ENCODE measurements around the gene DHRS2. TPM values are rescaled to one million over a fixed set of nuclear protein-coding genes. Genes with fewer than 3 reads are reported as not detected.

The DHRS2 gene
- total RNA-seq, 6 experiments from 2014 or later: 0.53 to 12.3 (median 4.2) TPM

DNA sequence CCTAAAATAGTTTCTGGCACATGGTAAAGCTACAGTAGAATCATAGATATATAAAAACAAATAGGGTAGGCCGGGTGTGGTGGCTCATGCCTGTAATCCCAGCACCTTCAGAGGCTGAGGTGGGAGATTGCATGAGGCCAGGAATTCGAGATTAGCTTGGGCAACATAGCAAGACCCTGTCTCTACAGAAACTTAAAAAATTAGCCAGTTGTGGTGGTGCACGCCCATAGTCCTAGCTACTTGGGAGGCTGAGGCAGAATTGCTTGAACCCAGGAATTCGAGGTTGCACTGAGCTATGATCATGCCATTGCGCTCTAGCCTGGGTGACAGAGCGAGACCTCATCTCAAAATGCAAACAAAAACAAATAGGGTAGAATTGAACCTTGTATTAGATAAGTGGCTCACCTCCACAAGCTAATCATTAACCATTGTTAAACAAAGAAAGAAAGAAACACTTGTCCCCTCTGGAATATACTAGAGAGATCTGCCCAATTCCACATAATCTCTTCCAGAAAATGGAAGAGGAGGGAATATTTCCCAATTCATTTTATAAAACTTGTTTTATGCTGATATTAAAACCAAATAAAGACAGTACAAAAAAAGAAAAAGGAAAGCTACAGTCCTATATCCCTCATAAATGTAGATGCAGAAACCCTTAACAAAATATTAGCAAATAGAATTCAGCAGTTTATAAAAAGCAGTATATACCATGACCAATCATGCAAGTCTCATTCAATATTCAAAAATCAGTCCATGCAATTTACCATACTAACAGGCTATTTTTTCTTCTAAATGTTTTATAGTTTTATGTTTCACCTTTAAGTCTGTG is 22.7 kb upstream of the DHRS2 start:
- DNase-seq: peak in 1 of 3 donors; percentile 60
- H3K36me3 ChIP-seq: no peaks in the 10 kb centered on the region
- peak; percentile 63 to 78 (median 71) for ATAC-seq
- H3K9me3 ChIP-seq: no peaks in the 10 kb centered on the region
- WGBS (ENCODE audit: insufficient coverage, low coverage, low lambda C conversion rate, missing lambda C conversion rate): 25% methylated on average over 6 of the region's 6 CpGs
- TF ChIP-seq, protein P1, sequence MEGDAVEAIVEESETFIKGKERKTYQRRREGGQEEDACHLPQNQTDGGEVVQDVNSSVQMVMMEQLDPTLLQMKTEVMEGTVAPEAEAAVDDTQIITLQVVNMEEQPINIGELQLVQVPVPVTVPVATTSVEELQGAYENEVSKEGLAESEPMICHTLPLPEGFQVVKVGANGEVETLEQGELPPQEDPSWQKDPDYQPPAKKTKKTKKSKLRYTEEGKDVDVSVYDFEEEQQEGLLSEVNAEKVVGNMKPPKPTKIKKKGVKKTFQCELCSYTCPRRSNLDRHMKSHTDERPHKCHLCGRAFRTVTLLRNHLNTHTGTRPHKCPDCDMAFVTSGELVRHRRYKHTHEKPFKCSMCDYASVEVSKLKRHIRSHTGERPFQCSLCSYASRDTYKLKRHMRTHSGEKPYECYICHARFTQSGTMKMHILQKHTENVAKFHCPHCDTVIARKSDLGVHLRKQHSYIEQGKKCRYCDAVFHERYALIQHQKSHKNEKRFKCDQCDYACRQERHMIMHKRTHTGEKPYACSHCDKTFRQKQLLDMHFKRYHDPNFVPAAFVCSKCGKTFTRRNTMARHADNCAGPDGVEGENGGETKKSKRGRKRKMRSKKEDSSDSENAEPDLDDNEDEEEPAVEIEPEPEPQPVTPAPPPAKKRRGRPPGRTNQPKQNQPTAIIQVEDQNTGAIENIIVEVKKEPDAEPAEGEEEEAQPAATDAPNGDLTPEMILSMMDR (IDR thresholded peaks at IDR 0.05): no peak
- no peak for TF ChIP-seq POLR2A (IDR thresholded peaks at IDR 0.05)
- intact Hi-C loops (cut with DNase I): no loop called here
- H3K27me3 ChIP-seq: no peaks in the 10 kb centered on the region
- H3K27ac ChIP-seq: peak overlapping the region; percentile 11 to 97 (median 95)
- no peak overlapping the region for H3K4me3 ChIP-seq
- peaks cover 0 to 66% (median 27%) of the 10 kb centered on the region in 4 donors for H3K4me1 ChIP-seq

DNA sequence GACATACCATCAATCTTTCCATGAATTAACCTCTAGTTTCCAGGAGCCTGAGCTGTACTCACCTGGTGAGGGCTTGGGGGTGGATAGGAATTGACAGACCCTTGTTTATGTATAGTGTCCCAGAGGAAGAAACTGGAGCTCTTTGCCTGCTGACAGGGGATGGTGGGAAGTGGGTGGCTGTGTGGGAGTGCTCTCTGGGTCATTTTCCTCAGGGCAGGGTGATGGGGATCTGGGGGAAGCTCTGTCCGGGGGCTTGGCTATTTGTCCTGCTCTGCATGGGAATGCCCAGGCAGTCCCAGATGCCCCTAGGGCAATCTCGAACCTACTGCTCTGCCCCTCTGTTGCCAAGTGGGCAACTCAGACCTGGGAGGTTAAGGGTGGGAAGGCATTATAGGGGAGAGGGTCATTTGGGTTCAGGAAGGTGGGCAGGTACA is 21.8 kb upstream of the DHRS2 start:
- H3K27me3 ChIP-seq: no peaks in the 10 kb centered on the region
- H3K9me3 ChIP-seq: no peaks in the 10 kb centered on the region
- ATAC-seq: no peak
- H3K27ac ChIP-seq: peak overlapping the region; percentile 11 to 97 (median 95)
- no peak overlapping the region for H3K4me3 ChIP-seq
- no CpG with 5 or more reads among the region's 2 CpGs for WGBS (ENCODE audit: insufficient coverage, low coverage, low lambda C conversion rate, missing lambda C conversion rate)
- H3K36me3 ChIP-seq: no peaks in the 10 kb centered on the region
- intact Hi-C loops (cut with DNase I): no loop called here
- no peak for DNase-seq
- TF ChIP-seq POLR2A (IDR thresholded peaks at IDR 0.05): no peak
- TF ChIP-seq, protein P1 (IDR thresholded peaks at IDR 0.05): no peak
- peaks cover 0 to 63% (median 27%) of the 10 kb centered on the region in 4 donors for H3K4me1 ChIP-seq

DNA sequence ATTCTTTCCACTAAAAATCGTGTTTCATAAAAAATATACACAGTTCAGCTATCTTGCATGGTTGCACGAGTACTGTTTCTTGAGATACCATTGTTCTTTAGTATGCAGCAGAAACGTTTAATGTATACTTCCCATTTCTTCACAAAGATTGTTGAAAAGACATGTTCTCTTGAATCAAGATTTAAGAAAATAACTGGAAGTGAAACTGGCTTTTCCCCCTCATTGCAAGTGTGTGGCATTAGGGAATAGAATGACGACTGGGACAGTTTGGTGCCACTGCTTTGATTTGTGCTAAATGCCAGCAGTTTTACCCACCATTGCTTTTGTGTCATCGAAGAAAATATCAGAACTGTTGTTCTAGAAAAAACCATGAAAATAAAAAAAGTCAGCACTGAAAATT is 20.3 kb upstream of the DHRS2 start:
- ATAC-seq (no peak), DNase-seq (no peak)
- TF ChIP-seq POLR2A (IDR thresholded peaks at IDR 0.05): no peak
- TF ChIP-seq, protein P1 (IDR thresholded peaks at IDR 0.05): no peak
- Histone ChIP-seq H3K27ac (no peak overlapping the region), H3K4me1 (peaks cover 0 to 51% (median 19%) of the 10 kb centered on the region in 4 donors), H3K4me3 (no peak overlapping the region), H3K36me3 (no peaks in the 10 kb centered on the region), H3K9me3 (no peaks in the 10 kb centered on the region), H3K27me3 (no peaks in the 10 kb centered on the region)
- intact Hi-C loops (cut with DNase I): no loop called here
- WGBS (ENCODE audit: insufficient coverage, low coverage, low lambda C conversion rate, missing lambda C conversion rate): 63% methylated on average over 5 of the region's 5 CpGs

DNA sequence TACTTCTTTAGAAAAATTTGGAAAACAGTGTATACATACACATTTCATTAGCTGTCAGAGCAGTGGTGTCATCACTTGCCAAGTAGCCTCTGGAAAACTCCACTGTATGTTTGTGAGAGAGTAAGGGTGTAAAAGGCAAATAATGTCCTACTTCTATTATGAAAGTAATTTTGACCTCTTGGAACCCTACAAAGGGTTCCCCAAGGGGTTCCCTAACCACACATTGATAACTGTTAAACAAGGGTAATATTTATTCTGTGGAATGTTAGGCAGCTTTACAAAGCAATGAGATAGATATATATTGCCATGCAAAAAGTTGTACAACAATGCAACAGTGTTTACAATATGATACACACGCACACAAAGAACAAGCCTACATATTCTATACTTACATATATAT is 18.6 kb upstream of the DHRS2 start:
- no peaks in the 10 kb centered on the region for H3K36me3 ChIP-seq
- WGBS (ENCODE audit: insufficient coverage, low coverage, low lambda C conversion rate, missing lambda C conversion rate): 100% methylated on average over 1 of the region's 1 CpG
- intact Hi-C loops (cut with DNase I): no loop called here
- no peaks in the 10 kb centered on the region for H3K27me3 ChIP-seq
- TF ChIP-seq POLR2A (IDR thresholded peaks at IDR 0.05): no peak
- no peak for ATAC-seq
- H3K9me3 ChIP-seq: no peaks in the 10 kb centered on the region
- no peak for DNase-seq
- no peak overlapping the region for H3K4me3 ChIP-seq
- peaks cover 0 to 50% (median 17%) of the 10 kb centered on the region in 4 donors for H3K4me1 ChIP-seq
- H3K27ac ChIP-seq: no peak overlapping the region

DNA sequence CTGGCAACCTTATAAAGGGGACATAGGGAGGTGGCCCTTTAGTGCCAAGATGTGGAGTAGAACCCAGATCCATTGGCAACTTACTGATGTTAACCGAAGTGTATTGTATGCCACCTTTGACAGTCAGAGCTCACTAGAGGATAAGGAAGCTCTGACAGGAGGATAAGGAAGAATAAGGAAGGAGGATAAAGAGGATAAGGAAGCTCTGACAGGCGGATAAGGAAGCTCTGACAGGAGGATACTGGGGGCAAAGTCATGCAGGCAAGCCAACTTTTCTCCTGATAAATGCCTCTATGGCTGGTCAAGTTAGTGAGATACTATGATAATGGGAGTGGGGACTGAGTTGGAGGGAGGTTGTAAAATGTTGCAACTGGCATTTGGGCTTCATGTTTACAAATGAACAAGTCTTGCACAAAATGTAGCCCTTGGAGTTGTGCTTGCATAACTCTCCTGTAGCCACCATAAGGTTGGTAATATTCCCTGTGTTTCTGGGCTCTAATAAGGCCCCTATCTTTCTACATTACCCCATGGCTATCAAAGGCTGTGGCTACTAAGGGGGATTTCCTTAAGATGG is 17.7 kb upstream of the DHRS2 start:
- Histone ChIP-seq H3K4me1 (peaks cover 0 to 42% (median 13%) of the 10 kb centered on the region in 4 donors), H3K27ac (no peak overlapping the region), H3K9me3 (no peaks in the 10 kb centered on the region), H3K36me3 (no peaks in the 10 kb centered on the region), H3K27me3 (no peaks in the 10 kb centered on the region), H3K4me3 (no peak overlapping the region)
- WGBS (ENCODE audit: insufficient coverage, low coverage, low lambda C conversion rate, missing lambda C conversion rate): 65% methylated on average over 2 of the region's 2 CpGs
- ATAC-seq (peak; percentile 48 to 84 (median 66)), DNase-seq (no peak)
- TF ChIP-seq POLR2A (IDR thresholded peaks at IDR 0.05): no peak
- TF ChIP-seq, protein P1 (IDR thresholded peaks at IDR 0.05): no peak
- intact Hi-C loops (cut with DNase I): no loop called here

All from right lobe of liver (tissue), 6 donors.